Measurements from ENCODE around the gene KIAA1549. TPM values are rescaled to one million over a fixed set of nuclear protein-coding genes. Genes with fewer than 3 reads are reported as not detected.

The KIAA1549 gene
- 1.7 and 2.6 TPM in 2 replicates for total RNA-seq

DNA sequence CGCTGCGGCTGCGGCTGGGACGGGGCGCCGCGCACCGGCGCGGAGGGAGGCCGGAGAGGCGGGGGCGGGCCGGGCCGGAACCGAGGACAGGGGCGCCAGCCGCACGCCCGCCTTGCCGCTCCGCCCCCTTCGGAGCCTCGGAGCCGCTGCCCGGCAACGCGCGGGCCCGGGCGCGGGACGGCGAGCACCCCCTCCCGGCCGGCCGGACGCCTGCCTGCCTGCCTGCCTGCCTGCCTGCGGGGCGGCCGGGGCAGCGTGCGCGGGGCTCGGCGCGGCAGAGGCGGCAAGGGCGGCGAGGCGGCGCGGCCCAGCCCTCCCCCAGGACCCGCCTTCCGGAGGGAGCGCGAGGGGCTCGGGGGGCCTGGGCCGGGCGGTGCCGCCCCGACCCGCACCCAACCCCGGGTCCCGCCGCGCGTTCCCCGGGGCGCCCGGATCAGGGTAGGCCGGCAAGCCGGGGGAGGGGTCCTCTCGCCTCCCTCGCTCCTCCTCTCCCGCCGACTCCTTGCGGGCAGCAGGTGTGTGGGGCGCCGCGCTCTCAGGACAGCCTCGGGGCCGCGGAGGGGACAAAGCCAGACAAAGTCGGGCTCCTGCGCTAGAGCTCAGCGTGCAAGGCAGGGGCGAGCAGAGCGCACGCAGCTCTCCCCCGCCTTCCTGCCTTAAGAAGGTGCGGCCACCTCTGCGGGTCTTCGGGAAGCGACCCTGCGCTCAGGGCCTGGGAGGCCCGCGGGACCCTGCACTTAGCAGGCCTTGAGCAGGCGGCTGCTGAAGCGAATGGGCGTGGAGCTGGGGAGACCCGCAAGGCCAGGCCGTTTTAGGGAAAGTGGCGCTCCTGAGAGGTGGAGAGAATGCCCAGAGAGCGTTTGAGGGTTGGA is at the start of gene KIAA1549:
Gene KIAA1549, minus strand, starts transcription at position 58 of the 872 bp plus-strand sequence. CDS start 120 bp downstream, outside the sequence.

GRCh38 chr7:138797715-138798320 is 183.4 kb downstream of the KIAA1549 start, which contains the start of the genes ATP6V0A4 and TMEM213:
Gene ATP6V0A4 (minus strand): TSS chr7:138798196. CDS start chr7:138771247, 26,949 bp downstream.
Gene TMEM213 (plus strand): TSS chr7:138797994. CDS start chr7:138798105, 111 bp downstream.

Other genes starting within 250 kb of the KIAA1549 start
- not detected in 2 replicates for gene TMEM213, start 183.4 kb downstream of the KIAA1549 start, total RNA-seq
- gene ATP6V0A4, start 183.2 kb downstream of the KIAA1549 start, total RNA-seq = 0.09 and 0.11 TPM in 2 replicates
- gene ZC3HAV1L, start 54.7 kb upstream of the KIAA1549 start, total RNA-seq = 15.2 and 20.4 TPM in 2 replicates
- 36.8 and 39.3 TPM in 2 replicates for gene ZC3HAV1, start 128.3 kb upstream of the KIAA1549 start, total RNA-seq
- gene UBN2, start 249.8 kb upstream of the KIAA1549 start, total RNA-seq = 3.5 and 5.9 TPM in 2 replicates